SJSA1 (cell line): ENCODE results near the gene ZNF284. TPM values are rescaled to one million over a fixed set of nuclear protein-coding genes. Genes with fewer than 3 reads are reported as not detected.
"Not testable (repeated sequence)": the region's sequence is repeated elsewhere in the genome, so short reads cannot be mapped to it uniquely, and the experiment has no call there.

ENCODE experiments used
- DNase-seq, 2 experiments: peaks; one replicate each; pipeline ENCODE4 v3.0.0-alpha.2; 2015 to 2020; ENCODE audit warnings: low spot score in 2 of 2, low read depth in 1 of 2
- H3K27ac ChIP-seq: fragments of 250-450 bp; sonication (Bioruptor Pico); 2 replicates; pipeline ENCODE4 v1.5.1; 2020; ENCODE audit warnings: mild to moderate bottlenecking, moderate library complexity
- H3K27me3 ChIP-seq: fragments of 250-450 bp; sonication (Bioruptor Pico); replicated peaks from 2 replicates; pipeline ENCODE4 v1.5.1; 2020; ENCODE audit warnings: mild to moderate bottlenecking, moderate library complexity
- H3K36me3 ChIP-seq: fragments of 250-450 bp; sonication (Bioruptor Pico); 2 replicates; pipeline ENCODE4 v1.5.1; 2020; ENCODE audit warnings: mild to moderate bottlenecking
- H3K4me1 ChIP-seq: fragments of 250-450 bp; sonication (Bioruptor Pico); replicated peaks from 2 replicates; pipeline ENCODE4 v1.6.1; 2021; ENCODE audit warnings: mild to moderate bottlenecking
- H3K4me3 ChIP-seq: fragments of 250-450 bp; sonication (Bioruptor Pico); 2 replicates; pipeline ENCODE4 v1.5.1; 2020; ENCODE audit warnings: mild to moderate bottlenecking
- H3K9me3 ChIP-seq: fragments of 250-450 bp; sonication (Bioruptor Pico); replicated peaks from 2 replicates; pipeline ENCODE4 v1.5.1; 2020; ENCODE audit warnings: mild to moderate bottlenecking
- total RNA-seq: library from RNA; depleted of rRNA; stranded (reverse); fragments of >200 nt; shearing (Covaris generic); gene quantifications from 2 replicates; pipeline ENCODE4 v1.2.3, GENCODE V29; 2014

Gene ZNF284
- total RNA-seq, 1 experiment from 2014 or later, result 2.9 TPM

DNA sequence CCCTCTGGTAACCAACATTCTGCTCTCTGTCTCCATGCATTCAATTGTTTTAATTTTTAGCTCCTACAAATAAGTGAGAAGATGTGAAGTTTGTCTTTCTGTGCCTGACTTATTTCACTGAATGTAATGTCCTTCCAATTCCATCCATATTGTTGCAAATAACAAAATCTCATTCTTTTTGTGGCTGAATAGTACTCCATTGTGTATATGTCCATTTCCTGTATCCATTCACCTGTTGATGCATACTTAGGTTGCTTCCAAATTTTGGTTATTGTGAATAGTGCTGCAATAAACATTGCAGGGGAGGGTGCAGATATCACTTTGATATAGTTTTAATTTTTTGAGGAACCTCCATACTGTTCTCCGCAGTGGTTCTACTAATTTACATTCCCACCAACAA lies 2.5 kb upstream of the ZNF284 start:
- Histone ChIP-seq H3K4me3 (no peak overlapping the region), H3K9me3 (peaks cover 29% of the 10 kb centered on the region), H3K4me1 (peaks cover 10% of the 10 kb centered on the region), H3K36me3 (peaks cover 32% of the 10 kb centered on the region), H3K27me3 (no peaks in the 10 kb centered on the region), H3K27ac (no peak overlapping the region)
- DNase-seq, result no peak

DNA sequence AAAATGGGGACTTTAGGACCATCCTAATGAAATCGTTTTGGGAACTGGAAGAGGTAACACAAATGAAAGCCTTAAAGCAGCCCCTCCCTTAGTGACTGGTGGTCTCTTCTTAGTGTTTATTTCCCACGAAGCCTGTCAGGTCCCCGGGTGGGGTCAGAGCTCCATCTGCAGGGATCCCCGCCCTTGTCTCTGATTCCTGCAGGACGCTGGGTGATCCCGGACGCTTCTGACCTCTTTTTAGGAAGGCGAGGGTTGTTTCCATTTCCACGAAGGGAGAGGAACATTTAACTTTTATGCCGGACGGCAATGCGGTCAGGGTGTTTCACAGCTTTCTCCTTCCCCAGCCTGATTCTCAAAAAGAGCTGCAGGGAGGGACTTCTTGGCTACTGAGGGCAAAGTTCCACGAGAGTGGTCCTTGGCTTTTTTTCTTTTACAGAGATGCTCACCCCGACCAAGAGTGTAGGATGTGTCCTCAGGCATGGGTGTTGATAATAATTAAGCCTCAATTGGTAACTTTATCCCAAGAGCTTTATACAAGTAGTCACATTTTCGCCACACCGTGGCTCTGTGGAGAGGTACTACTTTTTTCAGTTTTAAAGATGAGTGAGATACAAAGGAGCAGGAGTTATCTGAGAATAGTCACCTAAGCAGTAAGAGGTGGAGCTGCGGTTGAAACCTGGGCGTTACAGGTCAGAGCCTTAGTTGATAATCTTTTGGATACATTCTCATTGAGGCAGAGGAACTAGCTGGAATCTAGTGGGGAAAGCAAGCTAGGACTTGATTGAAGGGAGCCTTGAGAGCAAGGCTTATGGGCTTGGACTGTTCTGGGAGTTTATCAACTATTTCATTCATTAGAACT lies 813 bp downstream of the ZNF284 start:
- DNase-seq, result no peak
- peaks cover 10% of the 10 kb centered on the region for H3K4me1 ChIP-seq
- peaks cover 10% of the 10 kb centered on the region; the same call in 1 of the 2 replicates for H3K36me3 ChIP-seq
- H3K4me3 ChIP-seq, result peak overlapping the region; percentile 55
- H3K27ac ChIP-seq, result no peak overlapping the region
- no peaks in the 10 kb centered on the region for H3K27me3 ChIP-seq
- H3K9me3 ChIP-seq, result peaks cover 9% of the 10 kb centered on the region

DNA sequence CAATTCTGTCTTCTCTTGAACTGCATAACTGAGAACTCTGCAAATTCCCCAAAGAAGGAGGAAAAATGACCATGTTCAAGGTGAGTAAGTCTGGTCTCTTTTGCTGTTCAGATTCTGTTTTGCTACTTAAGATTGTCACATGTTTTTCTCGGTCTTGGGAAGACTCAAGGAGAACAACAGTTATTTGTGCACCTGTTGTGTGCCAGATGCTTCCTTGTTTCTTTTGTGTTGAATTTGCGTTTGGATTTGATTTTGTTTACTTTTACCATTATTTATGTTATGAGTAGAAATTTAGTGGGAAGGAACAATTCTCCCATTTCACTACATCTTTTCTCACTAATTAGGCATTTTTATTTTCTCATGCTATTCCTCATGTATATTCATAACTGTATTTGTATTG lies 4.4 kb downstream of the ZNF284 start:
- no peak for DNase-seq
- peaks cover 10% of the 10 kb centered on the region for H3K4me1 ChIP-seq
- H3K9me3 ChIP-seq, result peaks cover 4% of the 10 kb centered on the region; the same call in 1 of the 2 replicates
- no peak overlapping the region for H3K4me3 ChIP-seq
- no peak overlapping the region for H3K27ac ChIP-seq
- H3K27me3 ChIP-seq, result no peaks in the 10 kb centered on the region
- H3K36me3 ChIP-seq, result peaks cover 20% of the 10 kb centered on the region

DNA sequence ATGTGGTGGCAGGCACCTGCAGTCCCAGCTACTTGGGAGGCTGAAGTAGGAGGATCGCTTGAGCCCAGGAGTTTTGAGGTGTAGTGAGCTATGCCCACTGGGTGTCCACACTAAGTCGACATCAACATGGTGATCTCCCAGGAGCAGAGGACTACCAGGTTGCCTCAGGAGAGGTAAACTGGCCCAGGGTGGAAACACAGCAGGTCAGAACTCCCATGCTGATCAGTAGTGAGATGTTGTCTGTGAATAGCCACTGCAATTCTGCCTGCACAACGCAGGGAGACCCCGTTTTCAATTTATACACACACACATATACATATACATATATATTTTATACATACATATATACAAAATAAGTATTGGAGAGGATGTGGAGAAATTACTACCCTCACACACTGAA lies 20.1 kb downstream of the ZNF284 start:
- DNase-seq, result no peak
- H3K4me3 ChIP-seq, result no peak overlapping the region

DNA sequence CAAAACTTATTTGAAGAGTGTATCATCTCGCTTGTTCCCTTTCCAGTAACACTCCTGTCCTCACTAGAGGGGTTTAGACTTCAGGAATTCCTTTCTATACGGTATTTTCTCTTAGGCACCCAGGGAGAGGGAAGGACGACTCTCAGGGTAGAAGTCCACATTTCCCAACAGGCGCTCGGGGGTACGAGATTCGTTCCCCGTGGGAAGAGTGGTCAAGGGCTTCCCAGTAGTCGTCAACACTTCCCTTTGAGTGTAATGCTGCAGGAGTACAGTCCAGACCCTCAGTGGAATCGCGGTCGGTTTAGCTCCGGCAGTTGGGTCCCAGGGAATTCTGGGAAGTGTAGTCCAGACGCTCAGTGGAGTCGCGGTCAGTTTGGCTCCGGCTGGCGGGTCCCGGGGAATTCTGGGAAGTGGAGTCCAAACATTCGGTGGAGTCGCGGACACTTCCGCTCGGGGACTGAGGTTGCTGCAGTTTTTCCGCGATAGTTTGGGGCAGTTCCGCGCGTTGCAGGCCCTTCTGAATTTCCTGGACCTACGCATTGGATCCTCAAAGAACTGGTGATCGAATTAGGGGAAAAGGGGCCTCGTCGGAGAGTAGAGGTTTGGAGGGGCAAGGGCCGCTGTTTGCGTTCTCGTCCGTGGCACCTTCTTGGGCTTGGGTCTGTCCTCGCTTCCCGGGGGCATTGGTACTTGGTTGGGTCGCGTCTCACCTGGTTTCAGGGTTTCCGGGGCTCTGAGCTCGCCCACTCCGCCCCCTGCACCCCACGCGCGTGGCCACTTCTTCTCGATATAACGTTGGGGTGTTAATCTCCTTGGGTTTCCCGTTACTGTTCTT lies 22.2 kb downstream of the ZNF284 start, which contains the start of gene ZNF224:
Gene ZNF224 (plus strand): TSS at position 431 of the 835 bp plus-strand sequence. CDS start 3,513 bp downstream, outside the sequence.
- Histone ChIP-seq H3K4me3 (peak within 1 kb of the TSS; percentile 55), H3K36me3 (peaks cover 19% of the 10 kb centered on the region), H3K9me3 (no peaks in the 10 kb centered on the region), H3K27me3 (no peaks in the 10 kb centered on the region), H3K4me1 (0 out of 2 replicates have a peak, but pooled peaks cover 3% of the 10 kb centered on the region), H3K27ac (peak within 1 kb of the TSS; percentile 19; the same call in 1 of the 2 replicates)
- DNase-seq, result peak; percentile 79 to 94

More for the DNA sequence above, 20.1 kb downstream of the ZNF284 start:
- H3K36me3 ChIP-seq, result peaks cover 11% of the 10 kb centered on the region
- no peaks in the 10 kb centered on the region for H3K9me3 ChIP-seq
- no peaks in the 10 kb centered on the region for H3K27me3 ChIP-seq
- 0 out of 2 replicates have a peak, but pooled peaks cover 3% of the 10 kb centered on the region for H3K4me1 ChIP-seq
- no peak overlapping the region for H3K27ac ChIP-seq

DNA sequence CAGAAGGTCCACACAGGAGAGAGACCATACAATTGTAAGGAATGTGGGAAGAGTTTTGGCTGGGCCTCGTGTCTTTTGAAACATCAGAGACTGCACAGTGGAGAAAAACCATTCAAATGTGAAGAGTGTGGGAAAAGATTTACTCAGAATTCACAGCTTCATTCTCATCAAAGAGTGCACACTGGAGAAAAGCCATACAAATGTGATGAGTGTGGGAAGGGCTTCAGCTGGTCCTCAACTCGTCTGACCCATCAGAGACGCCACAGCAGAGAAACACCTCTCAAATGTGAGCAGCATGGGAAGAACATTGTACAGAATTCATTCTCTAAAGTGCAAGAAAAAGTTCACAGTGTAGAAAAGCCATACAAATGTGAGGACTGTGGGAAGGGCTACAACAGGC lies 35.8 kb downstream of the ZNF284 start:
- Histone ChIP-seq H3K4me3 (no peak overlapping the region), H3K27me3 (no peaks in the 10 kb centered on the region), H3K27ac (no peak overlapping the region), H3K9me3 (peaks cover 12% of the 10 kb centered on the region), H3K36me3 (peaks cover 56% of the 10 kb centered on the region), H3K4me1 (no peaks in the 10 kb centered on the region; the same call in 1 of the 2 replicates)
- no peak for DNase-seq

DNA sequence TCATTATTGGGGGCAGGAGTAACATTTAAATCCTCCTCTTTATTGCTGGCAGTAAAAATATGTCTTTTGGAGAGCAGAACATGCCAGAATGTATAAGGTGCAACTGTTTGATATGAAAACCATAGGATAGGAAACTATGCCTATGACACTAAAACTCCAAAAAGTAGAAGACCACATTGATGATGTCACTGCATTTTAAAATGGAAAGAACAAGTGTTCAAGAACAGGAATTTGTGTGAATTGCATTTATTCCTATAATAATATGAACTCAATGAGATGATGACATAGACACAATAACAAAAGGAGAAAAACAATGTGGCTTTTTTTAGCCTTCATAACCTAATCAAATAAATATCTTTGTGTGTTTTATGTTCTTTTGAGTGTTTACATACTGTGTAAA lies 37.5 kb downstream of the ZNF284 start:
- Histone ChIP-seq H3K36me3 (peaks cover 44% of the 10 kb centered on the region), H3K9me3 (peaks cover 12% of the 10 kb centered on the region), H3K27ac (no peak overlapping the region), H3K27me3 (no peaks in the 10 kb centered on the region), H3K4me1 (peaks cover 4% of the 10 kb centered on the region; the same call in 1 of the 2 replicates), H3K4me3 (no peak overlapping the region)
- no peak for DNase-seq

DNA sequence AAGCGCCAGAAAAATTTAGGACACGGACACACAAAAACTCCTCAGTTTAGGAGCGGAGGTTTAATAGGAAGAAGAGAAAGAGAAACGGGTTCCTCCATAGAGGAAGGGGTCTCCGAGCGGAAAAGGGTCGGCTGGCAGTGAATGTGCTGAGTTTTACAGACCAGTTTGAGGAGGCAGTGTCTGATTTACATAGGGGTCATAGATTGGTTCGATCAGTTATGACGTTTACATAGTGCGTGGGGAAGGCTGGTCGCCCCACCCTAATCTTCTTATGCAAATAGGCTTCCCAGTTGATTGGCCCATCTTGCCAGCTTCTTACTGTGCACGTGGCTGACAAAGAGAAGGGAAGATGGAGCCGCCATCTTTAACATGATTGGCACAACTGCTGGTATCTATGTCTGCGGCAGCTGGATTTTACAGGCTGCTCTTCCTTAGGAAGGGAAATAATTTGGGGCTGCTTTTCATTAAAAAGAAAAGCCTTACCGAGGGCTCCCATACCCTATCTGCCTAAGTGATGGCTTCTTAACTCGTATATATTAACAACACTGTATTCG lies 40.0 kb downstream of the ZNF284 start:
- Histone ChIP-seq H3K27me3 (no peaks in the 10 kb centered on the region), H3K4me3 (no peak overlapping the region), H3K36me3 (peaks cover 38% of the 10 kb centered on the region), H3K27ac (no peak overlapping the region), H3K4me1 (peaks cover 4% of the 10 kb centered on the region; the same call in 1 of the 2 replicates), H3K9me3 (no peaks in the 10 kb centered on the region)
- DNase-seq, result no peak

DNA sequence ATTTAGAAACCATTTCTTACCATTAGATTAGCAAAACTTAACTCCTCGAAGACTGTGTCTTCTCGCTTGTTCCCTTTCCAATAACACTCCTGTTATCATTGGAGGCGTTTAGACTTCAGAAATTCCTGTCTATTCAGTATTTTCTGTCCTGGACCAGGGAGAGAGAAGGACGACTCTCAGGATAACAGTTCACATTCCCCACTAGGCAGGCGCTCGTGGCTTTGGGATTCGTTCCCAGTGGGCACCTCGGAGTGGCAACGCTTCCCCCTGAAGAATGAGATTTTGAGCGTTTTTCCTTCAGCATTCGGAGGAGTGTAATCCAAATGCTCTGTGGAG lies 40.8 kb downstream of the ZNF284 start:
- DNase-seq, result no peak
- no peak overlapping the region for H3K27ac ChIP-seq
- peaks cover 36% of the 10 kb centered on the region for H3K36me3 ChIP-seq
- H3K27me3 ChIP-seq, result no peaks in the 10 kb centered on the region
- H3K4me1 ChIP-seq, result peaks cover 4% of the 10 kb centered on the region; the same call in 1 of the 2 replicates
- peak overlapping the region; percentile 59 for H3K4me3 ChIP-seq
- H3K9me3 ChIP-seq, result no peaks in the 10 kb centered on the region

DNA sequence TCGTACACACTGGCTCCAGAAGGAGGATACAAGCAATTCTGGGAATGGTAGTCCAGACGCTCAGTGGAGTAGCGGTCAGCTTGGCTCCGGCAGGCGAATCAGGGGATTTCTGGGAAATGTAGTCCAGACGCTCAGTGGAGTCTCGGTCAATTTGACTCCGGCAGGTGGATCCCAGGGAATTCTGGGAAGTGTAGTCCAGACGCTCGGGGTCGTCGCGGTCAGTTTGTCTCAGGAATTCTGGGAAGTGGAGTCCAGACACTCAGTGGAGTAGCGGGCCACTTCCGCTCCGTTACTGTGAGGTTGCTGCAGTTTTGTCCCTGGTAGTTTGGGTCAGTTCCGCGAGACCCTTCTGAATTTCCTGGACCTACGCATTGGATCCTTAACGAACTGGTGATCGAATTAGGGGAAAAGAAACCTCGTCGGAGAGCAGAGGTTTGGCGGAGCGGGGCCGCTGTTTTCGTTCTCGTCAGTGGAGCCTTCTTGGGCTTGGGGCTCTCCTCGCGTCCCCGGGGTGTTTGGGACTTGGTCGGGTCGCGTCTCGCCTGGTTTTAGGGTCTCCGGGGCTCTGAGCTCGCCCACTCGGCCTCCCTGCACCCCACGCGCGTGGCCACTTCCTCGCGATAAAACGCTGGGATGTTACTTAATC lies 41.3 kb downstream of the ZNF284 start, which contains the start of gene ZNF225:
Gene ZNF225 (plus strand): TSS at position 262 of the 646 bp plus-strand sequence. CDS start 2,429 bp downstream, outside the sequence.
- Histone ChIP-seq H3K4me3 (peak within 1 kb of the TSS; percentile 59), H3K27ac (no peak within 1 kb of the TSS), H3K36me3 (peaks cover 34% of the 10 kb centered on the region), H3K4me1 (peaks cover 4% of the 10 kb centered on the region; the same call in 1 of the 2 replicates), H3K27me3 (no peaks in the 10 kb centered on the region), H3K9me3 (no peaks in the 10 kb centered on the region)
- peak; percentile 90 to 96 for DNase-seq

DNA sequence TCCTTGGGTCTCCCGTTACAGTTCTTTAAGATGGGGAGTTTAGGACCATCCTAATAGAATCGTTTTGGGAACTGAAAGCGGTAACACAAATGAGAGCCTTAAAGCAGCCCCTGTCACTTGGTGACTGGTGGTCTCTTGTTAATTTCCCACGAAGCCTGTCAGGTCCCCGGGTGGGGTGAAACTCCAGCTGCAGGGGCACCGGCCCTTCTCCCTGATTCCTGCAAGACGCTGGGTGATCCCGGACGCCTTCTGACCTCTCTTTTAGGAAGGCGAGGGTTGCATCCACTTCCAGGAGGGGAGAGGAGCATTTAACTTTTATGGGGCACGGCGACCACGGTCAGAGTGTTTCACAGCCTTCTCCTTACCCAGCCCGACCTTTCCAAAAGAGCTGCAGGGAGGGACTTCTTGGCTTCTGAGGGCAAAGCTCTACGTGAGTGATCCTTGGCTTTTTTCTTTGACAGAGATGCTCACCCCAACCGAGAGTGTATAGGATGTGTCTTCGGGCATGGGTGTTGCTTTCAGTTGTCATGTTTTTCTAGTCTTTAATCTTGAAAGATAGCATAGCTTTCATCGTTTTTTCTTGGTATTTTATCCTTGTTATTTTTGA lies 41.9 kb downstream of the ZNF284 start:
- DNase-seq, result peak in 1 of 2 experiments; percentile 19
- Histone ChIP-seq H3K4me3 (peak overlapping the region; percentile 59), H3K4me1 (peaks cover 4% of the 10 kb centered on the region; the same call in 1 of the 2 replicates), H3K9me3 (no peaks in the 10 kb centered on the region), H3K36me3 (peaks cover 35% of the 10 kb centered on the region), H3K27ac (no peak overlapping the region), H3K27me3 (no peaks in the 10 kb centered on the region)

DNA sequence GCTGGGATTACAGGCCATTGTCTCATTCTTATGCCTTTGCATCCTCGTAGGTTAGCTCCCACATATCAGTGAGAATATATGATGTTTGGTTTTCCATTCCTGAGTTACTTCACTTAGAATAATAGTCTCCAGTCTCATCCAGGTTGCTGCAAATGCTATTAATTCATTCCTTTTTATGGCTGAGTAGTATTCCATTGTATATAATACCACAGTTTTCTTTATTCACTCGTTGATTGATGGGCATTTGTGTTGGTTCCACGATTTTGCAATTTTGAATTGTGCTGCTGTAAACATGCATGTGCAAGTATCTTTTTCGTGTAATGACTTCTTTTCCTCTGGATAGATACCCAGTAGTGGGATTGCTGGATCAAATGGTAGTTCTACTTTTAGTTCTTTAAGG lies 49.2 kb downstream of the ZNF284 start:
- DNase-seq, H3K4me1 ChIP-seq, H3K27ac ChIP-seq, H3K9me3 ChIP-seq, H3K4me3 ChIP-seq, H3K27me3 ChIP-seq: not testable (repeated sequence)
- H3K36me3 ChIP-seq, result peaks cover 77% of the 10 kb centered on the region

DNA sequence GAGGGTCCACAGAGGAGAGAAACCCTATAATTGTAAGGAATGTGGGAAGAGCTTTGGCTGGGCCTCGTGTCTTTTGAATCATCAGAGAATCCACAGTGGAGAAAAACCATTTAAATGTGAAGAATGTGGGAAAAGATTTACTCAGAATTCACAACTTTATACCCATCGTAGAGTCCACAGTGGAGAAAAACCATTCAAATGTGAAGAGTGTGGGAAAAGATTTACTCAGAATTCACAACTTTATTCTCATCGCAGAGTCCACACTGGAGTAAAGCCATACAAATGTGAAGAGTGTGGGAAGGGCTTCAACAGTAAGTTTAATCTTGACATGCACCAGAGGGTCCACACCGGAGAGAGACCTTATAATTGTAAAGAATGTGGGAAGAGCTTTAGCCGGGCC lies 60.0 kb downstream of the ZNF284 start:
- H3K27me3 ChIP-seq, result no peaks in the 10 kb centered on the region
- no peak overlapping the region for H3K4me3 ChIP-seq
- peaks cover 14% of the 10 kb centered on the region for H3K9me3 ChIP-seq
- H3K27ac ChIP-seq, result no peak overlapping the region
- peaks cover 56% of the 10 kb centered on the region for H3K36me3 ChIP-seq
- H3K4me1 ChIP-seq, result no peaks in the 10 kb centered on the region
- no peak for DNase-seq
